Tibial nerve (tissue), 4 donors: ENCODE data around the gene DDX59. TPM values are rescaled to one million over a fixed set of nuclear protein-coding genes. Genes with fewer than 3 reads are reported as not detected.

Experiments used
- DNase-seq, 2 donors: peaks; one replicate each; pipeline ENCODE4 v3.0.0-alpha.2; 2019; ENCODE audit warnings: low spot score in 2 of 2
- H3K27ac ChIP-seq, 4 donors: fragments of 200-600 bp; sonication (generic) in 3 of 4; one replicate each; pipeline ENCODE4 v1.5.1; 2017 to 2019; ENCODE audit warnings: mild to moderate bottlenecking in 1 of 4
- H3K27me3 ChIP-seq, 2 donors: fragments of 200-600 bp; sonication (generic) in 1 of 2; one replicate each; pipeline versions ENCODE4 v1.5.1 to v1.6.0; 2017 to 2019
- H3K36me3 ChIP-seq, 3 donors: fragments of 200-600 bp; sonication (generic); one replicate each; pipeline ENCODE4 v1.5.1; 2018 to 2019
- H3K4me1 ChIP-seq, 4 donors: fragments of 200-600 bp; sonication (generic) in 3 of 4; one replicate each; pipeline ENCODE4 v1.5.1; 2017 to 2019
- H3K4me3 ChIP-seq, 4 donors: fragments of 200-600 bp; sonication (generic) in 3 of 4; one replicate each; pipeline ENCODE4 v1.5.1; 2017 to 2019; ENCODE audit warnings: mild to moderate bottlenecking in 1 of 4, moderate library complexity in 1 of 4
- H3K9me3 ChIP-seq, 4 donors: fragments of 200-600 bp; sonication (generic) in 3 of 4; one replicate each; pipeline ENCODE4 v1.5.1; 2017 to 2019
- EP300 ChIP-seq, 2 donors: sonication (generic); formaldehyde crosslinking; IDR thresholded peaks; one replicate each; pipeline ENCODE4 v1.6.1; 2017; ENCODE audit warnings: antibody characterized with exemption in 2 of 2, mild to moderate bottlenecking in 1 of 2
- POLR2A ChIP-seq, 2 donors: fragments of 450-650 bp; IDR thresholded peaks; one replicate each; pipeline ENCODE4 v1.6.1; 2017; ENCODE audit warnings: antibody characterized with exemption in 2 of 2, mild to moderate bottlenecking in 2 of 2, moderate library complexity in 2 of 2
- WGBS, 2 donors: methylation state at CpG; one replicate each; pipeline ENCODE4 v1.1.5; 2018; 5-methylcytosine and 5-hydroxymethylcytosine counted together
- total RNA-seq, 4 donors: library from RNA; depleted of rRNA; stranded (reverse); fragments of >200 nt; gene quantifications; one replicate each; pipeline ENCODE4 v1.1.0, GENCODE V29; 2016
- TF ChIP-seq, protein P1 (sequence below), 5 experiments: fragments of 200-600 bp in 3 of 5; fragments of 450-650 bp in 2 of 5; sonication (generic) in 3 of 5; IDR thresholded peaks; one replicate each; pipeline ENCODE4 v1.5.1; 2016 to 2019; ENCODE audit warnings: antibody characterized with exemption in 5 of 5, mild to moderate bottlenecking in 3 of 5, moderate library complexity in 2 of 5

Gene DDX59
- total RNA-seq, 4 donors from 2014 or later = 11.4 to 31.5 (median 18.5) TPM

- Histone ChIP-seq H3K27ac (no peak overlapping the region), H3K4me3 (no peak overlapping the region), H3K9me3 (no peaks in the 10 kb centered on the region), H3K4me1 (no peaks in the 10 kb centered on the region), H3K36me3 (peaks cover 0 to under 1% (median 0%) of the 10 kb centered on the region in 3 donors), H3K27me3 (no peaks in the 10 kb centered on the region)
- TF ChIP-seq, protein P1, sequence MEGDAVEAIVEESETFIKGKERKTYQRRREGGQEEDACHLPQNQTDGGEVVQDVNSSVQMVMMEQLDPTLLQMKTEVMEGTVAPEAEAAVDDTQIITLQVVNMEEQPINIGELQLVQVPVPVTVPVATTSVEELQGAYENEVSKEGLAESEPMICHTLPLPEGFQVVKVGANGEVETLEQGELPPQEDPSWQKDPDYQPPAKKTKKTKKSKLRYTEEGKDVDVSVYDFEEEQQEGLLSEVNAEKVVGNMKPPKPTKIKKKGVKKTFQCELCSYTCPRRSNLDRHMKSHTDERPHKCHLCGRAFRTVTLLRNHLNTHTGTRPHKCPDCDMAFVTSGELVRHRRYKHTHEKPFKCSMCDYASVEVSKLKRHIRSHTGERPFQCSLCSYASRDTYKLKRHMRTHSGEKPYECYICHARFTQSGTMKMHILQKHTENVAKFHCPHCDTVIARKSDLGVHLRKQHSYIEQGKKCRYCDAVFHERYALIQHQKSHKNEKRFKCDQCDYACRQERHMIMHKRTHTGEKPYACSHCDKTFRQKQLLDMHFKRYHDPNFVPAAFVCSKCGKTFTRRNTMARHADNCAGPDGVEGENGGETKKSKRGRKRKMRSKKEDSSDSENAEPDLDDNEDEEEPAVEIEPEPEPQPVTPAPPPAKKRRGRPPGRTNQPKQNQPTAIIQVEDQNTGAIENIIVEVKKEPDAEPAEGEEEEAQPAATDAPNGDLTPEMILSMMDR (IDR thresholded peaks at IDR 0.05) = no peak
- TF ChIP-seq EP300 (IDR thresholded peaks at IDR 0.05) = no peak
- no peak for DNase-seq
Measured at GRCh38 chr1:200693327-200693726, 23.6 kb upstream of the DDX59 start.

GRCh38 chr1:200692316-200692715 lies 22.6 kb upstream of the DDX59 start:
- Histone ChIP-seq H3K27me3 (no peaks in the 10 kb centered on the region), H3K4me3 (no peak overlapping the region), H3K27ac (no peak overlapping the region), H3K36me3 (peaks cover 0 to 2% (median 0%) of the 10 kb centered on the region in 3 donors), H3K4me1 (no peaks in the 10 kb centered on the region), H3K9me3 (no peaks in the 10 kb centered on the region)
- TF ChIP-seq, protein P1 (IDR thresholded peaks at IDR 0.05) = no peak
- TF ChIP-seq POLR2A (IDR thresholded peaks at IDR 0.05) (no peak), EP300 (IDR thresholded peaks at IDR 0.05) (no peak)
- WGBS, 2 donors = 88 to 92% methylated on average over 1 of the region's 1 CpG
- no peak for DNase-seq

- 26% methylated on average over 2 of the region's 2 CpGs for WGBS, 2 donors
- H3K4me1 ChIP-seq = no peaks in the 10 kb centered on the region
- H3K27me3 ChIP-seq = no peaks in the 10 kb centered on the region
- no peak overlapping the region for H3K4me3 ChIP-seq
- TF ChIP-seq, protein P1 (IDR thresholded peaks at IDR 0.05) = no peak
- TF ChIP-seq EP300 (IDR thresholded peaks at IDR 0.05) = no peak
- TF ChIP-seq POLR2A (IDR thresholded peaks at IDR 0.05) = no peak
- H3K27ac ChIP-seq = no peak overlapping the region
- peaks cover 0 to 2% (median 0%) of the 10 kb centered on the region in 3 donors for H3K36me3 ChIP-seq
- no peaks in the 10 kb centered on the region for H3K9me3 ChIP-seq
- DNase-seq = no peak
Measured at GRCh38 chr1:200686620-200687019, 16.9 kb upstream of the DDX59 start.

- Histone ChIP-seq H3K9me3 (no peaks in the 10 kb centered on the region), H3K4me3 (no peak overlapping the region), H3K27me3 (no peaks in the 10 kb centered on the region), H3K36me3 (peaks cover 0 to 2% (median 0%) of the 10 kb centered on the region in 3 donors), H3K4me1 (no peaks in the 10 kb centered on the region), H3K27ac (no peak overlapping the region)
- WGBS, 2 donors = 71 to 75% methylated on average over 4 of the region's 4 CpGs
- TF ChIP-seq, protein P1 (IDR thresholded peaks at IDR 0.05) = no peak
- no peak for TF ChIP-seq POLR2A (IDR thresholded peaks at IDR 0.05)
- TF ChIP-seq EP300 (IDR thresholded peaks at IDR 0.05) = no peak
- DNase-seq = no peak
Measured at GRCh38 chr1:200684015-200684414, 14.3 kb upstream of the DDX59 start.

DNA sequence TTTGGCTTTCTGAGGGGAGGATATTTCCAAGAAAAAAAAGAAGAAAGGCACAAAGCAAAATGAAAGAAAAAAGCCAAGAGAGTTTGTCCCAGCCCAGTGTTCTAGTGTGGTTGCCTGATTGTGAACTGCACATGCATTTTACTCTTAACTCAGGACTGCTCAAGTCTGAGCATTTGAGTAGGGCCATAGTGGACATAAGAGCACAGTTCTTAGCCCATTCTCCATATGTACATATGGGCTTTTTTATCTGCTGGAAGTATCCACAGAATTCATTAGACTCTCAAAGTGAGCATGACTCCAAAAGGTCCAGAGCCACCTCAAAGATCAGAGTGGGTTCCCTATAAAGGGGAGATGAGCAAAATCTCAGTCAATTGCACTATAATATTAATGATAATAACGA lies 13.6 kb upstream of the DDX59 start:
- TF ChIP-seq EP300 (IDR thresholded peaks at IDR 0.05) (no peak), POLR2A (IDR thresholded peaks at IDR 0.05) (no peak)
- TF ChIP-seq, protein P1 (IDR thresholded peaks at IDR 0.05) = no peak
- Histone ChIP-seq H3K4me1 (no peaks in the 10 kb centered on the region), H3K4me3 (no peak overlapping the region), H3K36me3 (peaks cover 0 to 1% (median 0%) of the 10 kb centered on the region in 3 donors), H3K27ac (no peak overlapping the region), H3K9me3 (no peaks in the 10 kb centered on the region), H3K27me3 (no peaks in the 10 kb centered on the region)
- DNase-seq = no peak
- WGBS, 2 donors = 0 to 3% methylated on average over 1 of the region's 1 CpG
